Pancreas (tissue), 10 donors: ENCODE data around the gene HSD3B1. TPM values are rescaled to one million over a fixed set of nuclear protein-coding genes. Genes with fewer than 3 reads are reported as not detected.

Source experiments
- ATAC-seq, 4 donors: fragments of 200-7000 bp; cut with Tn5 transposase; one replicate each; pipeline versions ENCODE4 v1.8.0 to v1.9.1; 2020; ENCODE audit warnings: mild to moderate bottlenecking in 4 of 4, moderate library complexity in 4 of 4
- DNase-seq, 6 donors: peaks; one replicate each; pipeline ENCODE4 v3.0.0-alpha.2; 2020
- FAIRE-seq: peaks from 2 replicates; lab custom pipeline; 2012; peaks lifted over from hg19 to GRCh38; lab: Jason Lieb, UNC
- H3K27ac ChIP-seq, 4 donors: fragments of 200-600 bp; sonication (generic); 1 replicate in 3 of 4; 2 replicates in 1 of 4; pipeline versions ENCODE4 v1.5.0 to v1.8.0; 2020
- H3K27me3 ChIP-seq, 4 donors: fragments of 200-600 bp; one replicate each; pipeline ENCODE4 v1.8.0; 2021
- H3K36me3 ChIP-seq, 3 donors: fragments of 200-600 bp; sonication (generic) in 1 of 3; one replicate each; pipeline versions ENCODE4 v1.5.0 to v1.8.0; 2020 to 2021
- H3K4me1 ChIP-seq, 3 donors: fragments of 200-600 bp; one replicate each; pipeline ENCODE4 v1.8.0; 2021
- H3K4me3 ChIP-seq, 4 donors: fragments of 200-600 bp; sonication (generic) in 2 of 4; one replicate each; pipeline versions ENCODE4 v1.5.0 to v1.8.0; 2020 to 2021
- H3K9me3 ChIP-seq, 4 donors: fragments of 200-600 bp; one replicate each; pipeline ENCODE4 v1.8.0; 2021
- WGBS, 2 donors: extraction: QIAGEN DNeasy Blood & Tissue Kit; methylation state at CpG; one replicate each; pipeline ENCODE4 v1.1.7; 2013; 5-methylcytosine and 5-hydroxymethylcytosine counted together
- intact Hi-C, 3 donors: fragments of 100-400 bp; cut with DNase I; formaldehyde crosslinking; loops; one replicate each; pipeline versions ENCODE4 v1.11.1 to v1.14.2; 2022
- polyA plus RNA-seq, 2 donors: library from polyadenylated mRNA; stranded (reverse); fragments of 200-250 nt; gene quantifications; one replicate each; pipeline ENCODE4 v1.2.3, GENCODE V29; 2013
- total RNA-seq, 6 donors: library from RNA; stranded (reverse); fragmentation: NEBNext Ultra II Directional in 4 of 6; extraction: Animal tissue kit (Norgen Biotek cat#: 25700) in 4 of 6; gene quantifications; one replicate each; pipeline versions ENCODE4 v1.2.1 to v1.2.4, GENCODE V29; 2021 to 2023
- TF ChIP-seq, protein P1 (sequence below), 4 donors: fragments of 200-600 bp; sonication (generic) in 3 of 4; IDR thresholded peaks; one replicate each; pipeline versions ENCODE4 v1.5.0 to v1.8.0; 2021; ENCODE audit warnings: antibody characterized with exemption in 4 of 4
- donor health status: healthy with polysubstance abuse.
- donor health status: DM: no; HTN: no; CAD: no; lungs with moderate emphysema.
- donor health status: DM: no; HTN: no; CAD: no.
- donor health status: control.
- donor health status: control.
- donor health status: Bipolar disorder and iron deficiency.
- donor health status: DM: yes; HTN: yes; CAD: no.
- donor health status: DM: no; HTN: no; CAD: no.
- donor health status: DM: no; HTN: no; CAD: no.
- donor health status: DM: yes; HTN: yes; CAD: no.

HSD3B1 gene
- total and polyA plus RNA-seq, 8 donors = not detected

GRCh38 chr1:119472080-119472818, 34.8 kb upstream of the HSD3B1 start:
- ATAC-seq (no peak), FAIRE-seq (no peak), DNase-seq (no peak)
- WGBS, 2 donors = 59 to 80% methylated on average over 5 of the region's 5 CpGs
- H3K4me1 ChIP-seq = no peaks in the 10 kb centered on the region
- no peaks in the 10 kb centered on the region for H3K9me3 ChIP-seq
- H3K36me3 ChIP-seq = no peaks in the 10 kb centered on the region
- intact Hi-C loops = no loop called here
- TF ChIP-seq, protein P1, sequence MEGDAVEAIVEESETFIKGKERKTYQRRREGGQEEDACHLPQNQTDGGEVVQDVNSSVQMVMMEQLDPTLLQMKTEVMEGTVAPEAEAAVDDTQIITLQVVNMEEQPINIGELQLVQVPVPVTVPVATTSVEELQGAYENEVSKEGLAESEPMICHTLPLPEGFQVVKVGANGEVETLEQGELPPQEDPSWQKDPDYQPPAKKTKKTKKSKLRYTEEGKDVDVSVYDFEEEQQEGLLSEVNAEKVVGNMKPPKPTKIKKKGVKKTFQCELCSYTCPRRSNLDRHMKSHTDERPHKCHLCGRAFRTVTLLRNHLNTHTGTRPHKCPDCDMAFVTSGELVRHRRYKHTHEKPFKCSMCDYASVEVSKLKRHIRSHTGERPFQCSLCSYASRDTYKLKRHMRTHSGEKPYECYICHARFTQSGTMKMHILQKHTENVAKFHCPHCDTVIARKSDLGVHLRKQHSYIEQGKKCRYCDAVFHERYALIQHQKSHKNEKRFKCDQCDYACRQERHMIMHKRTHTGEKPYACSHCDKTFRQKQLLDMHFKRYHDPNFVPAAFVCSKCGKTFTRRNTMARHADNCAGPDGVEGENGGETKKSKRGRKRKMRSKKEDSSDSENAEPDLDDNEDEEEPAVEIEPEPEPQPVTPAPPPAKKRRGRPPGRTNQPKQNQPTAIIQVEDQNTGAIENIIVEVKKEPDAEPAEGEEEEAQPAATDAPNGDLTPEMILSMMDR (IDR thresholded peaks at IDR 0.05) = no peak
- H3K27me3 ChIP-seq = no peaks in the 10 kb centered on the region
- H3K27ac ChIP-seq = no peak overlapping the region
- no peak overlapping the region for H3K4me3 ChIP-seq

GRCh38 chr1:119472819-119473175, 34.2 kb upstream of the HSD3B1 start:
- TF ChIP-seq, protein P1 (IDR thresholded peaks at IDR 0.05) = no peak
- Histone ChIP-seq H3K4me3 (no peak overlapping the region), H3K27me3 (no peaks in the 10 kb centered on the region), H3K4me1 (no peaks in the 10 kb centered on the region), H3K36me3 (no peaks in the 10 kb centered on the region), H3K27ac (no peak overlapping the region), H3K9me3 (no peaks in the 10 kb centered on the region)
- intact Hi-C loops = no loop called here
- ATAC-seq = no peak
- DNase-seq = no peak
- 49 to 66% methylated on average over 3 of the region's 3 CpGs for WGBS, 2 donors
- FAIRE-seq = no peak

GRCh38 chr1:119475866-119476439, 31.1 kb upstream of the HSD3B1 start:
- TF ChIP-seq, protein P1 (IDR thresholded peaks at IDR 0.05) = peak; percentile 44 to 70 (median 55)
- Histone ChIP-seq H3K4me1 (no peaks in the 10 kb centered on the region), H3K9me3 (no peaks in the 10 kb centered on the region), H3K27me3 (no peaks in the 10 kb centered on the region), H3K36me3 (no peaks in the 10 kb centered on the region), H3K4me3 (no peak overlapping the region), H3K27ac (no peak overlapping the region)
- DNase-seq = peak; percentile 54 to 87 (median 76)
- intact Hi-C loops = no loop called here
- peak; percentile 91 to 99 (median 96) for ATAC-seq
- FAIRE-seq = no peak
- 21 to 22% methylated on average over 9 of the region's 9 CpGs for WGBS, 2 donors

- WGBS, 2 donors = 91 to 92% methylated on average over 5 of the region's 5 CpGs
- intact Hi-C loops = no loop called here
- peaks cover 0 to 2% (median 0%) of the 10 kb centered on the region in 3 donors for H3K4me1 ChIP-seq
- TF ChIP-seq, protein P1 (IDR thresholded peaks at IDR 0.05) = no peak
- no peaks in the 10 kb centered on the region for H3K9me3 ChIP-seq
- ATAC-seq (no peak), FAIRE-seq (no peak), DNase-seq (no peak)
- H3K36me3 ChIP-seq = no peaks in the 10 kb centered on the region
- H3K4me3 ChIP-seq = no peak overlapping the region
- H3K27ac ChIP-seq = no peak overlapping the region
- H3K27me3 ChIP-seq = no peaks in the 10 kb centered on the region
Observed at GRCh38 chr1:119477710-119478109, 29.3 kb upstream of the HSD3B1 start.

- Histone ChIP-seq H3K4me1 (peaks cover 15 to 19% (median 16%) of the 10 kb centered on the region in 3 donors), H3K27ac (no peak overlapping the region), H3K36me3 (no peaks in the 10 kb centered on the region), H3K27me3 (no peaks in the 10 kb centered on the region), H3K9me3 (no peaks in the 10 kb centered on the region), H3K4me3 (no peak overlapping the region)
- TF ChIP-seq, protein P1 (IDR thresholded peaks at IDR 0.05) = no peak
- FAIRE-seq (no peak), DNase-seq (no peak), ATAC-seq (no peak)
- intact Hi-C loops = no loop called here
- WGBS, 2 donors = 81 to 82% methylated on average over 2 of the region's 2 CpGs
Observed at GRCh38 chr1:119480175-119480574, 26.8 kb upstream of the HSD3B1 start.
